Stimulated activated CD4-positive, alpha-beta T cell treated with anti-CD3 and anti-CD28 coated beads, Interleukin-15, amount 100 ng/mL, for 24 hours (primary cell): Measurements from ENCODE around the gene NSUN6.

Experiments
- DNase-seq: peaks from one replicate; pipeline ENCODE4 v3.0.0-alpha.2; 2020

NSUN6 gene, protein sequence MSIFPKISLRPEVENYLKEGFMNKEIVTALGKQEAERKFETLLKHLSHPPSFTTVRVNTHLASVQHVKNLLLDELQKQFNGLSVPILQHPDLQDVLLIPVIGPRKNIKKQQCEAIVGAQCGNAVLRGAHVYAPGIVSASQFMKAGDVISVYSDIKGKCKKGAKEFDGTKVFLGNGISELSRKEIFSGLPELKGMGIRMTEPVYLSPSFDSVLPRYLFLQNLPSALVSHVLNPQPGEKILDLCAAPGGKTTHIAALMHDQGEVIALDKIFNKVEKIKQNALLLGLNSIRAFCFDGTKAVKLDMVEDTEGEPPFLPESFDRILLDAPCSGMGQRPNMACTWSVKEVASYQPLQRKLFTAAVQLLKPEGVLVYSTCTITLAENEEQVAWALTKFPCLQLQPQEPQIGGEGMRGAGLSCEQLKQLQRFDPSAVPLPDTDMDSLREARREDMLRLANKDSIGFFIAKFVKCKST

GRCh38 chr10:18651324-18652007, at the start of gene NSUN6:
NSUN6 (minus strand) TSS chr10:18651587; CDS start chr10:18651203, 384 bp downstream.
- DNase-seq, result peak; percentile 95

GRCh38 chr10:18699849-18700840, 48.8 kb upstream of the NSUN6 start:
- DNase-seq, result no peak

- DNase-seq, result no peak
Observed at GRCh38 chr10:18690541-18690940, 39.2 kb upstream of the NSUN6 start.

- no peak for DNase-seq
Observed at GRCh38 chr10:18689498-18689897, 38.1 kb upstream of the NSUN6 start.

- DNase-seq, result no peak
Observed at GRCh38 chr10:18687706-18688105, 36.3 kb upstream of the NSUN6 start.

DNA sequence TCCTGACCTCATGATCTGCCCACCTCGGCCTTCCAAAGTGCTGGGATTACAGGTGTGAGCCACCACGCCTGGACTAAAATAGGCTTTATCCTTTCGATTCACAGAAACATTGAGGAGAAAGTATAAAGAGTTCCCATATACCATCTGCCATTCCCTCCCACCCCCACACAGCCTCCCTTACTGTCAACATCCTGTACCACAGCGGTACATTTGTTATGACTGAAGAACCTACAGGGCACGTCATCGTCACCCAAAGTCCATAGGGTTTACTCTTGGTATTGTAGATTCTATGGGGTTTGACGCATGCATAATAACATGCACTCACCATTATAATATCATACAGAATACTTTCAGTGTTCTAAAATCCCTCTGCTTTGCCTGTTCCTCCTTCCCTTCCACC, 35.8 kb upstream of the NSUN6 start:
- no peak for DNase-seq

DNA sequence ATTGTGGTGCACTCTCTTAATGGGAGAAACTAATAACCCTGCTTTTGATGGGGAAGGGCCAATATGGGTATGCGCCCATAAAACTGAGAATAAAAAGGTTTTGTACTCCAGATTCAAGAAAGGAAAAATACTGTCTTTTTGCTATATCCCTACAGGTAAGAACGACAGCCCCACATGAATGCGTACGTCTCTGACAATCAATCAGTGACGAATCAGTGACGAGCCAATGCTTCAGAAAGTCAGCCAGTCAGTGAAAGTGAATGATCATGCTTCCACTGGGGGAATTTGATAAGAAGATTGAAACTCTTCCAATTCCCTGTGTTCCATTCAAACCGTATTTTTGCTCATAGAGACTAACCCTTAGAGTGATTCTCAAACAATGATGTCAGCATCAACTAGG, 34.2 kb upstream of the NSUN6 start:
- DNase-seq, result no peak

GRCh38 chr10:18684953-18685352, 33.6 kb upstream of the NSUN6 start:
- DNase-seq, result no peak

DNA sequence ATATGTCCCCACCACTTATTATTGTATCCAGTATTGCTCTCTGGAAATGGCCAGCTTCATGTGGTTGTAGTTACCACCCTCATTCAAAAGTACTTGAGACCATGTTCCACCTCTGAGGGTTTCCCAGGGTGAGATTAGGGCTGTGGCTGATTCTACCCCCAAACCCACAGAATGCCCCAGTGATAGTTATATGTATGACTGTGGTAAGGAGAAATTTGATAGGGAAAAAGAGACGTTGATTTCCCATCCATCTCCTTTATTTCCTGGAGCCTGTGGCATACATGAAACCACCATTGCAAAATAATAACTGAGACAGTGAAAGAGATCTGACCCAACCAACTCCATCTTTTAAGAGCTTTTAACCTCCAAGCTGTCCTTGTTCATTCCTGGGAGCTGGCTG, 33.0 kb upstream of the NSUN6 start:
- no peak for DNase-seq

DNA sequence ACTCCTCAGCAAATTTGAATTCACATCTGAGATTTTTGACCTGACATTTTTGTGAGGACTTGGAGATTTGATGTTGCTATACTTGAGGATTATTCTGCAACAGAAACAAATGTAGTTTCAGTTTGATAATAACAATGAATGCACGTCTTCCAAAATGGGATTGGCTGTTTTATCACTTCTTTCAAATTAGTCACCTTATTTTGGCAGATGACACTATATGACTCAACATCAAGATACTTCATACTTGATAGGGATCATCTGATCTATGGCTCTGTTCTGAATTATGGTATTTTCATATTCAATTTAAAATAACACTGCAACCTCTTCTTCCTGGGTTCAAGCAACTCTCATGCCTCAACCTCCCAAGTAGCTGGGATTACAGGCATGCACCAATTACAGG, 32.0 kb upstream of the NSUN6 start:
- no peak for DNase-seq

GRCh38 chr10:18681971-18682411, 30.6 kb upstream of the NSUN6 start:
- no peak for DNase-seq

DNA sequence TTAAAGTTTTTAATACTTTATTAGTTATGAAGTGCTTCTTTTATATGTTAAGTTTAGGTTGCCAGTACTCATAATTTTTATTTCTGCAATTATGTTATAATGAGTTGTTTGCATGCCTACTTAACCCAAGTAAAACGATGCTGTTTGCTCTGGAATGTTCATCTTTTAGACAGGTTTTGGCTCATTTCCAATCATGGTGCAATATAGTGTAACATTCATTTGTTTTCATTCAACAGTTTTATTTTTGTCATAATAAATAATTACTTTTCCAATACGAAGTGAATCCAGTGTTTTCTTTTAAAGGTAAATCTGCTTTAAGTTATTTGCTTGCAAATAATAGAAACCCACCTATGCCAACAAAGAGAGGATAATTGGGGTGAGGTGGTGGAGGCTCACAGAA, 30.0 kb upstream of the NSUN6 start:
- DNase-seq, result no peak

DNA sequence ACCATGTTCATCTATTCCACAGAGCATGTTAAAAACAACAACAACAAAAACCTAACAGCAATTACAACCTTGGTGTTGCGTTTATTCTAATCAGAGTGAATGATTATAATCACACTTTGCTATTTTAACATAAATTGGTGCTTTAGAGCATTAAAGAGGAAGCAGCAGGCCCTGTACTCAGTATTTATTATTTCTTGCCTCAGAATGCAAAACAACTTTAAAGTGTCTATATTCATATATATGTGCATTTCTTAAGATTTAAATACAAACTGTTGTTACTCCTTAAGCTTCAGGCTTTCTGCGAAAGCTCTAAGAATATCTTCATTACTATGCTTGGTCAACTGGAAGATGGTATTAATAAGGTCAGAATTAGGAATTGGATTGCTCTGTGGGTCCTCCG, 29.4 kb upstream of the NSUN6 start:
- no peak for DNase-seq

DNA sequence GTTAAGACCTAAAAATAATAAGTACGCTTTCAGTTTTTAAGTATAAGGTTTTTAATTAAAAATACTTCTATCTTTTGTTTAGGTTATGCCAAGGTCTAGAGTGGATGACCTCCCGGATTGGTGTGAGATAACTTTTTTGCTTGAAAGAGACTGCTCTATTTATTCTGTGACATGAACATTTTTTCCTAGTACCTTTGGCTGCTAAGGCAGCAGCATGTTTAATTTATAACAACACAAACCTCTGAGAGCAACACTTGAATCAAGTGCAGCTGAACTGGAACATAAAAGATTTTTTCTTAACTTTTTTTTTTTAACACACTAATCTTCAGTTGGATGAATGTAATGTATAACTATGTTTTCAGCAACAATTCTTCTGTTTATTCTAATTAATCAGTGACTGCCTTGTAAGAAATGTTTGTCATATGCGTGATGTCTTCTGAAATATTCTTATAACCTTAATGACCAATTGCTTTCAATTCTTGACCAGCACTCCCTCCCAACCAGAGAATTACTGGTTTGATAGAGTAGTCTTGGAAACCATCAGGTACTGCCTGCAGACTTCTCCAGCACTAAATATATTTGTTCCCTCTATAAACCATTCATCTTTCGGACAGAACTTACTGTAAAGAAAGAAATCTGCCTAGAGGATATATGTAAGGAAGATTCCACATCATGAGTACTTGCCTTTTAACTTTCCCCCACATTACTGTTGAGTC, 23.9 kb upstream of the NSUN6 start:
- DNase-seq, result no peak

DNA sequence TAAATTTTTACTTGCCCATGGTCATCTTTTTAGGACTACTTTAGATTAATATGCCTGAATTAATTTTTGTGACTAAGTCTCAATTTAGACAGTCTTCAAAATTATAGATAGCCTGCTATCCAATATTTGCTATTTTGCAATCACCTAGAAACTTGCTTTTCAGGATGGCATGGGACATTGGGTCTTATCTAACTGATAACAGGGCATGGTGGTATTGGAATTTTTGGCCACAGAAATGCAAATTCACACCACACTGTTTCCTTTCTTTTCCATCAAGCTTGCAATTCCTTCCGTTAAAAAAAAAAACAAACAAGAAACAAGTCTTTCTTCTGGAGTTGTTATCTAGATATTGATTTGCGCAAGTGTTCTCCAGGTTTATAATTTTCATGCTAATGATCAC, 16.6 kb upstream of the NSUN6 start:
- DNase-seq, result no peak

GRCh38 chr10:18666810-18667209, 15.4 kb upstream of the NSUN6 start:
- no peak for DNase-seq

DNA sequence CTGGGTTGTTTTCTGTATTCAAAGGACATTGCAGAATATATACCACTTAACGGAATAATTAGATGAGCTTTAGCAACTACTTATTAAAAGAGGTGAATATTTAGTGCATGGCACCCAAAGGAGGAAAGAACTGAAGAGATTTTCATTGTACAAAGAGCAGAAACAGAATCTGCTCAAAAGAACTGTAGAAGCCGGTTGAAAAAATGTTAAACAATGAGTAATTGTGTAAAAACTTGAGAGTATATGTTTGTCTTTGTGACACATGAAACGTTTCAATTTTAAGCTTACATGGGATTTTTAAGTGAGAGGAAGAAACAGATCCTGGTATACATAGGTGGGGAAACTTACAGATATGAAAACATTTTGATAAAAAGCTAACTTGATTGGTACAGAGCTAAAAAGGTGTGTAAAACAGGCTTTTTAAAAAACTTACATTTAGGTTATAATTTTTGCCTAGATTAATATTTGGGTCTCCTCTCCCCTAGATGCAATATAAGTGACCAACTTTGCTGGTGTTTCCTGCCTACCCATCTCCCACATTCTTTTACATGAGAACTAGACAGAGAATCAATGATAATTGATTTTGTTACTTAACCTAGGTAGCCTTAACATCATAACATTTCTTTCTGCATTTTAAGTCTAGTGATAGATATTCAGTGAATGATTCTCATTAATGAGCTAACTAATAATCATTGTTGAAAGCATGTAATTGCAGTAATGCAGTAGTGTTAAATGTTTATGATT, 14.6 kb upstream of the NSUN6 start:
- no peak for DNase-seq

DNA sequence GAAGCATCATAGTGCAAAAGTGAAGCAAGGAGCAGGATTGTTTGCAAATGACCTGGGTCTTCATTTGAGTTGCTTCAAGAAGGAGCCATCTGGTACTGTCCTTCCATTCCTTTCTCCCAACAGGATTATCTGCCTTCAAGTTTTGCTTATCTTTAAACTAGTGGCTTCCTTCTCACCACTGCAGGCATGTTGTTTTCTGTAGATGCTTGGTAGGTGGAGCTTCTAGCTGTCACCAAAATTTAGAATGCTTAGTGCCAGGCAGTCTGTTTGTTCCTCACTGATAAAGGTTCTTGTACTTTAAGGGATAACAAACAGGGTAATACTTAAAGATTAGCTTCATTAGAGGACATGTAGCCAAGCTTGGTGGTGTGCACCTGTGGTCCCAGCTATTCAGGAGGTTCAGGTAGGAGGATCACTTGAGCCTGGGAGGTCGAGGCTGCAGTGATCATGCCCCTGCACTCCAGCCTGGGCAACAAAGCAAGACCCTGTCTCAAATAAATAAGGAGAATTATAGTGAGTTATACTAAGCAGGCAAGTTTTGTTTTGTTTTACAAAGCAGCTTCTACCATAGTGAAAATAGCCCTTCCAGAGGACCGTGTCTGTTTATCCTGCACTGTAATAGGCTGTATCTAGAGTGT, 13.6 kb upstream of the NSUN6 start:
- DNase-seq, result no peak

DNA sequence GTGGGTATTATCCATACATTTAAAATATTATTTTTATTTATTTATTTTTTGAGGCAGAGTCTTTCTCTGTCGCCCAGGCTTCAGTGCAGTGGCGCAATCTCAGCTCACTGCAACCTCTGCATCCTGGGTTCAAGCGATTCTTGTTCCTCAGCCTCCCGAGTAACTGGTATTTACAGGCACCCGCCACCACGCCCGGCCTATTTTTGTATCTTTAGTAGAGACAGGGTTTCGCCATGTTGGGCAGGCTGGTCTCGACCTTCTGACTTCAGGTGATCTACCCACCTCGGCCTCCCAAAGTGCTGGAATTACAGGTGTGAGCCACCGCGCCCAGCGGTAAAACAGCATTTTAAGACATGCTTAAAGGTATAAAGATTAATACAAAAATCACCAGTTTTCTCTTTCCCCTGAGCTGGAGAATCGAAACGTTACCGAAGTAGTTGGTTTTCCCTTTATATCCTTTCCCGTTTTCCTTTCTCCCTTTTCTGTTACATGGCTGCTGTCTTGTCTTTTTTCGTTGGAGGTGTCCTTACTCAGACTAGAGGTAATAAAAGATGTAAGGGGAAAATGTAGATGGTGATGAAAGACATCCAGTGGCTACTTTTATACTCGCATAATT, 9.5 kb upstream of the NSUN6 start:
- DNase-seq, result no peak

GRCh38 chr10:18659819-18660535, 8.6 kb upstream of the NSUN6 start:
- DNase-seq, result no peak
